ENCODE measurements around the gene TPRKB.
"Not testable (repeated sequence)": the region's sequence is repeated elsewhere in the genome, so short reads cannot be mapped to it uniquely, and the experiment has no call there.

TPRKB gene

GRCh38 chr2:73699437-73699836, 37.7 kb downstream of the TPRKB start:
- TF ChIP-seq, protein P1, sequence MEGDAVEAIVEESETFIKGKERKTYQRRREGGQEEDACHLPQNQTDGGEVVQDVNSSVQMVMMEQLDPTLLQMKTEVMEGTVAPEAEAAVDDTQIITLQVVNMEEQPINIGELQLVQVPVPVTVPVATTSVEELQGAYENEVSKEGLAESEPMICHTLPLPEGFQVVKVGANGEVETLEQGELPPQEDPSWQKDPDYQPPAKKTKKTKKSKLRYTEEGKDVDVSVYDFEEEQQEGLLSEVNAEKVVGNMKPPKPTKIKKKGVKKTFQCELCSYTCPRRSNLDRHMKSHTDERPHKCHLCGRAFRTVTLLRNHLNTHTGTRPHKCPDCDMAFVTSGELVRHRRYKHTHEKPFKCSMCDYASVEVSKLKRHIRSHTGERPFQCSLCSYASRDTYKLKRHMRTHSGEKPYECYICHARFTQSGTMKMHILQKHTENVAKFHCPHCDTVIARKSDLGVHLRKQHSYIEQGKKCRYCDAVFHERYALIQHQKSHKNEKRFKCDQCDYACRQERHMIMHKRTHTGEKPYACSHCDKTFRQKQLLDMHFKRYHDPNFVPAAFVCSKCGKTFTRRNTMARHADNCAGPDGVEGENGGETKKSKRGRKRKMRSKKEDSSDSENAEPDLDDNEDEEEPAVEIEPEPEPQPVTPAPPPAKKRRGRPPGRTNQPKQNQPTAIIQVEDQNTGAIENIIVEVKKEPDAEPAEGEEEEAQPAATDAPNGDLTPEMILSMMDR (conservative IDR thresholded peaks at IDR 0.05; ENCODE audit: low read depth, low read length) = no peak
- H3K4me3 ChIP-seq (ENCODE audit: low read depth, low read length) = no peak overlapping the region
- DNase-seq (ENCODE audit: low read depth) = no peak

GRCh38 chr2:73698101-73698500, 39.0 kb downstream of the TPRKB start:
- TF ChIP-seq, protein P1 (conservative IDR thresholded peaks at IDR 0.05; ENCODE audit: low read depth, low read length) = no peak

DNA sequence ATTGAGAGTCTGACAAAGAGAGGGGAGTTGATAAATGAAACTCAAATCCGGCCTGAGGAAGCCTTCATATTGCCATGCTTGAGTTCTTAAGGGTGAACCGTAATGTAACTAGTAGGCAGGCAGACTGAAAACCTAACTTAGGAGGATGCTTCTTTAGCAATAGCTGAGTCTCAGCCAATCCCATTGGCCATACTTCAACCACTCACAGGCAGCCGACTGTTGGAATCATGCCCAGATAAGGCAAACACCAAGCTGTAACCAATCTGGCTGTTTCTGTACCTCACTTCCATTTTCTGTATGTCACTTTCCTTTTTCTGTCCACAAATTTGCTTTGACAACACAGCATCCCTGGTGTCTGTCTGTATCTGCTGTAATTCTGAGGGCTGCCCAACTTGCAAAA, 39.5 kb downstream of the TPRKB start:
- H3K4me3 ChIP-seq (ENCODE audit: low read depth, low read length) = no peak overlapping the region
- TF ChIP-seq, protein P1 (conservative IDR thresholded peaks at IDR 0.05; ENCODE audit: low read depth, low read length) = no peak
- peak; percentile 4 for DNase-seq (ENCODE audit: low read depth)

More at GRCh38 chr2:73698101-73698500, 39.0 kb downstream of the TPRKB start:
- no peak overlapping the region for H3K4me3 ChIP-seq (ENCODE audit: low read depth, low read length)
- no peak for DNase-seq (ENCODE audit: low read depth)

GRCh38 chr2:73696985-73697384, 40.2 kb downstream of the TPRKB start:
- not testable (repeated sequence) for DNase-seq (ENCODE audit: low read depth); H3K4me3 ChIP-seq (ENCODE audit: low read depth, low read length)

DNA sequence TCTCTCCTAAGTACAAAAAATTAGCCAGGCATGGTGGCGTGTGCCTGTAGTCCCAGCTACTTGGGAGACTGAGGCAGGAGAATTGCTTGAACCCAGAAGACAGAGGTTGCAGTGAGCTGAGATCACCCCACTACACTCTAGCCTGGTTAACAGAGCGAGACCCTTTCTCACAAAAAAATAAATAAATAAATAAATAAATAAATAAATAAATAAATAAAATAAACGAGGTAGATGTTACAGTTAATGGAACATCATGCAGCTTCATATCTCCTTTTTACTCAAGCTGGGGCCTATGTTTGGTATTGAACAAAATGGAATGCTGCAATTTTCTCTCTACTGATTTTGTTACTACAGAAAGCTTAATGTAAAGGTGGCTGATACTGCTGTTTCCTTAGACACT, 40.6 kb downstream of the TPRKB start:
- H3K4me3 ChIP-seq (ENCODE audit: low read depth, low read length); DNase-seq (ENCODE audit: low read depth): not testable (repeated sequence)

DNA sequence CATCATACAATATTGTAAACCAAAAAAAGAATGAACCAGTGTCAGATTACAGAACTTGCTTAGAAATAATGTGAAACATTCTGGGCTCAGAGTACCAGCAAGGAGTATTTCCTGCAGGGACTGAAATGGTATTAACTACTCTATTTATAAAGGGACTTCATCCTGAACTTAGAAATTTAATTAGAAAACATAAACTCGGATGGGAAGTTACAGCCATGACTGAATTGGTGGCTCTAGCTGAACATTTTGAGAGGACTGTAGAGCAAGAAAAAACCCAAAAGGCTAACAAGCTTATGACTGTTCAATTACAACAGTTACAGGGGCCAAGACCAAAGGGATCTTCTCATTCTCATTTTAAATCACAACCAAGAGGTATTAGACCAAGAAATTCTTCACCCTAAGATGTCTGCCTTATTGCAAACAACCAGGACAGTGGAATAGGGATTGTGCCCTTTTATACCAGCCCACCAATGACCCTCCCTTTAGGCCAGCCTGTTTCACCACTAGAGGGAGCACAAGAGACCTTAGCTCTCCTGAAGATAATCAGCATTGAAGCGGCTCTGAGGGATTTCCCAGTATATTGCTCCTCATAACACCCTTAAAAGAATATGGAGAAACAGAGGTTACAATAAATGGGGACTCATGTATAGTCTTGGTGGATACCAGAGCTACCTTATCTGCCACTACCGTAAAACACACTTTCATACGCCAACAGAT, 46.6 kb downstream of the TPRKB start:
- H3K4me3 ChIP-seq (ENCODE audit: low read depth, low read length) = not testable (repeated sequence)
- TF ChIP-seq, protein P1 (conservative IDR thresholded peaks at IDR 0.05; ENCODE audit: low read depth, low read length) = peak; percentile 63
- peak; percentile 26 for DNase-seq (ENCODE audit: low read depth)

DNA sequence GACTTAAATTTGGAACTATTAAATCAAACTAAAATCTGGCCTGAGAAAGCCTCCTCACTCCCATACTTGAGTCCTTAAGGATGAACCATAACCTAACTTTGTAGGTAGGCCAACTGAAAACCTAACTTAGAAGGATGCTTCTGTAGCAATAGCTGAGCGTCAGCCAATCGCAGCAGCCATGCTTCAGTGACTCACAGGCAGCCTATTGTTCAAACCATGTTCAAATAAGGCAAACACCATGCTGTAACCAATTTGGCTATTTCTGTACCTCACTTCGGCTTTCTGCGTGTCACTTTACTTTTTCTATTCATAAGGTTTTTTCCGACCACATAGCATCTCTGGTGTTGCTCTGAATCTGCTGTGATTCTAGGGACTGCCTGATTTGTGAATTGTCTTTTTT, 48.7 kb downstream of the TPRKB start:
- not testable (repeated sequence) for DNase-seq (ENCODE audit: low read depth)

GRCh38 chr2:73685764-73686438, 51.2 kb downstream of the TPRKB start:
- TF ChIP-seq, protein P1 (conservative IDR thresholded peaks at IDR 0.05; ENCODE audit: low read depth, low read length) = no peak
- H3K4me3 ChIP-seq (ENCODE audit: low read depth, low read length) = no peak overlapping the region
- DNase-seq (ENCODE audit: low read depth) = no peak

More for the DNA sequence above, 48.7 kb downstream of the TPRKB start:
- not testable (repeated sequence) for H3K4me3 ChIP-seq (ENCODE audit: low read depth, low read length)
